Measurements from ENCODE around the gene STK11. TPM values are rescaled to one million over a fixed set of nuclear protein-coding genes. Genes with fewer than 3 reads are reported as not detected.

The STK11 gene
- total RNA-seq, 1 donor from 2014 or later = 80.4 TPM

- DNase-seq (ENCODE audit: low read depth) = no peak
- TF ChIP-seq CTCF (conservative IDR thresholded peaks at IDR 0.05; ENCODE audit: low read depth, low read length) = no peak
- no peak overlapping the region for H3K4me3 ChIP-seq (ENCODE audit: low read depth, low read length)
Measured at GRCh38 chr19:1277061-1277460, 71.5 kb downstream of the STK11 start.

Other genes starting within 250 kb of the STK11 start
- 71.0 and 94.4 TPM in 2 replicates for gene WDR18, start 221.4 kb upstream of the STK11 start, total RNA-seq
- under 0.01 and 0.46 TPM in 2 replicates for gene GRIN3B, start 205.4 kb upstream of the STK11 start, total RNA-seq
- gene TMEM259, start 184.7 kb upstream of the STK11 start, total RNA-seq = 155 and 193 TPM in 2 replicates
- not detected in 2 replicates for gene RNU6-2, start 184.3 kb upstream of the STK11 start, total RNA-seq
- 164 and 281 TPM in 2 replicates for gene CNN2, start 179.2 kb upstream of the STK11 start, total RNA-seq
- gene ABCA7, start 165.7 kb upstream of the STK11 start, total RNA-seq = 4.3 and 9.7 TPM in 2 replicates
- gene ARHGAP45, start 138.6 kb upstream of the STK11 start, total RNA-seq = 6.2 and 6.7 TPM in 2 replicates
- 248 and 349 TPM in 2 replicates for gene POLR2E, start 110.4 kb upstream of the STK11 start, total RNA-seq
- 457 and 656 TPM in 2 replicates for gene GPX4, start 101.8 kb upstream of the STK11 start, total RNA-seq
- 56.2 and 66.1 TPM in 2 replicates for gene SBNO2, start 31.5 kb upstream of the STK11 start, total RNA-seq
- 6.8 and 9.7 TPM in 2 replicates for gene CBARP, start 32.2 kb downstream of the STK11 start, total RNA-seq
- 110 and 114 TPM in 2 replicates for gene ATP5F1D, start 36.0 kb downstream of the STK11 start, total RNA-seq
- gene MIDN, start 42.8 kb downstream of the STK11 start, total RNA-seq = 44.1 and 66.3 TPM in 2 replicates
- gene CIRBP, start 63.6 kb downstream of the STK11 start, total RNA-seq = 165 and 317 TPM in 2 replicates
- gene FAM174C, start 69.8 kb downstream of the STK11 start, total RNA-seq = 123 and 124 TPM in 2 replicates
- 0.23 and 0.36 TPM in 2 replicates for gene EFNA2, start 80.1 kb downstream of the STK11 start, total RNA-seq
- gene NDUFS7, start 178.1 kb downstream of the STK11 start, total RNA-seq = 138 and 174 TPM in 2 replicates
- gene GAMT, start 195.8 kb downstream of the STK11 start, total RNA-seq = 22.5 and 29.2 TPM in 2 replicates
- gene DAZAP1, start 201.8 kb downstream of the STK11 start, total RNA-seq = 53.8 and 136 TPM in 2 replicates
- 2,061 and 3,361 TPM in 2 replicates for gene RPS15, start 232.6 kb downstream of the STK11 start, total RNA-seq
- gene APC2, start 244.3 kb downstream of the STK11 start, total RNA-seq = not detected in 2 replicates